Mesenchymal stem cell (in vitro differentiated cells and primary cell): ENCODE data around the gene CELF4.

Source experiments
- DNase-seq: peaks from one replicate; pipeline ENCODE4 v3.0.0-alpha.2; 2013
- H2AFZ ChIP-seq: one replicate; pipeline ENCODE4 v1.6.1; 2013; ENCODE audit warnings: low read depth, mild to moderate bottlenecking, control low read depth, inconsistent platforms, low read length, moderate library complexity
- H2AK5ac ChIP-seq: 2 replicates; pipeline ENCODE4 v1.6.1; 2013; ENCODE audit warnings: low read length, moderate library complexity, mild to moderate bottlenecking, inconsistent platforms; ENCODE audit not compliant: severe bottlenecking
- H2BK120ac ChIP-seq: one replicate; pipeline ENCODE4 v1.6.1; 2013; ENCODE audit warnings: low read depth, mild to moderate bottlenecking, inconsistent platforms, low read length, moderate library complexity
- H2BK12ac ChIP-seq, 2 experiments: one replicate each; pipeline ENCODE4 v1.6.1; 2013; ENCODE audit warnings: inconsistent platforms in 2 of 2, low read length in 2 of 2, mild to moderate bottlenecking in 2 of 2, moderate library complexity in 2 of 2, control low read depth in 1 of 2
- H2BK15ac ChIP-seq: one replicate; pipeline ENCODE4 v1.6.1; 2013; ENCODE audit warnings: mild to moderate bottlenecking, low read depth, inconsistent platforms; ENCODE audit not compliant: poor library complexity, severe bottlenecking
- H2BK5ac ChIP-seq: 2 replicates; pipeline ENCODE4 v1.6.1; 2013; ENCODE audit warnings: low read depth, mild to moderate bottlenecking, low read length, control low read depth, inconsistent platforms; ENCODE audit not compliant: poor library complexity, severe bottlenecking
- H3K14ac ChIP-seq, 2 experiments: one replicate each; pipeline ENCODE4 v1.6.1; 2013; ENCODE audit warnings: inconsistent platforms in 2 of 2, low read length in 2 of 2, control low read depth in 1 of 2, mild to moderate bottlenecking in 1 of 2, moderate library complexity in 1 of 2
- H3K18ac ChIP-seq, 2 experiments: one replicate each; pipeline ENCODE4 v1.6.1; 2013; ENCODE audit warnings: inconsistent platforms in 2 of 2, low read length in 2 of 2, control low read depth in 1 of 2, low read depth in 1 of 2, mild to moderate bottlenecking in 1 of 2
- H3K23ac ChIP-seq, 2 experiments: one replicate each; pipeline ENCODE4 v1.6.1; 2013; ENCODE audit warnings: inconsistent platforms in 2 of 2, low read length in 2 of 2, mild to moderate bottlenecking in 2 of 2, moderate library complexity in 2 of 2, control low read depth in 1 of 2
- H3K27ac ChIP-seq: 2 replicates; pipeline ENCODE4 v1.5.1; 2013; ENCODE audit warnings: mild to moderate bottlenecking, moderate library complexity, low read length, control low read depth, inconsistent platforms; ENCODE audit not compliant: poor library complexity, severe bottlenecking
- H3K27me3 ChIP-seq, 2 experiments: 2 replicates each; pipeline versions ENCODE4 v1.6.1 to v1.7.0; 2013; ENCODE audit warnings: low read length in 2 of 2, mild to moderate bottlenecking in 2 of 2, moderate library complexity in 2 of 2, control low read depth in 1 of 2, inconsistent platforms in 1 of 2; ENCODE audit not compliant: control insufficient read depth in 1 of 2, insufficient read depth in 1 of 2
- H3K36me3 ChIP-seq, 2 experiments: 2 replicates each; pipeline versions ENCODE4 v1.6.1 to v1.7.0; 2013; ENCODE audit warnings: low read length in 2 of 2, control low read depth in 1 of 2, inconsistent platforms in 1 of 2, low read depth in 1 of 2, mild to moderate bottlenecking in 1 of 2; ENCODE audit not compliant: insufficient read depth in 2 of 2, control insufficient read depth in 1 of 2
- H3K4ac ChIP-seq, 2 experiments: one replicate each; pipeline ENCODE4 v1.6.1; 2013; ENCODE audit warnings: inconsistent platforms in 2 of 2, low read length in 2 of 2, mild to moderate bottlenecking in 2 of 2, moderate library complexity in 2 of 2, control low read depth in 1 of 2, low read depth in 1 of 2
- H3K4me1 ChIP-seq: 2 replicates; pipeline ENCODE4 v1.6.1; 2013; ENCODE audit warnings: low read depth, low read length, control low read depth; ENCODE audit not compliant: control insufficient read depth, insufficient read depth
- H3K4me2 ChIP-seq: 2 replicates; pipeline ENCODE4 v1.6.1; 2013; ENCODE audit warnings: low read length, mild to moderate bottlenecking, inconsistent platforms; ENCODE audit not compliant: poor library complexity, severe bottlenecking
- H3K4me3 ChIP-seq, 2 experiments: 2 replicates each; pipeline versions ENCODE4 v1.5.1 to v1.7.0; 2013; ENCODE audit warnings: low read length in 2 of 2, mild to moderate bottlenecking in 2 of 2, control low read depth in 1 of 2, low read depth in 1 of 2; ENCODE audit not compliant: insufficient read depth in 1 of 2
- H3K79me1 ChIP-seq: replicated peaks from 2 replicates; pipeline ENCODE4 v1.6.1; 2013; ENCODE audit warnings: mild to moderate bottlenecking, control low read depth, low read length, inconsistent platforms; ENCODE audit not compliant: poor library complexity, severe bottlenecking
- H3K9ac ChIP-seq: 2 replicates; pipeline ENCODE4 v1.7.0; 2013; ENCODE audit warnings: mild to moderate bottlenecking, low read length, moderate library complexity
- H3K9me3 ChIP-seq: 2 replicates; pipeline ENCODE4 v1.7.0; 2013; ENCODE audit warnings: mild to moderate bottlenecking, low read length; ENCODE audit not compliant: control insufficient read depth
- H4K8ac ChIP-seq: one replicate; pipeline ENCODE4 v1.6.1; 2013; ENCODE audit warnings: inconsistent platforms, mild to moderate bottlenecking, low read length, moderate library complexity
- H4K91ac ChIP-seq: one replicate; pipeline ENCODE4 v1.6.1; 2013; ENCODE audit warnings: mild to moderate bottlenecking, low read length, inconsistent platforms
- WGBS: methylation state at CpG from one replicate; pipeline ENCODE4 v1.1.7; 2013; ENCODE audit warnings: mixed read lengths; 5-methylcytosine and 5-hydroxymethylcytosine counted together

Gene CELF4

GRCh38 chr18:37540424-37541138 lies 25.0 kb downstream of the CELF4 start:
- Histone ChIP-seq H3K4me2 (no peak overlapping the region), H3K4me3 (no peak overlapping the region), H2AFZ (no peak overlapping the region), H3K9ac (no peak overlapping the region), H3K18ac (no peak overlapping the region), H3K4ac (no peak overlapping the region), H2BK120ac (no peak overlapping the region), H3K14ac (no peak overlapping the region), H3K9me3 (no peaks in the 10 kb centered on the region), H2BK15ac (no peak overlapping the region), H3K79me1 (no peaks in the 10 kb centered on the region), H3K4me1 (no peaks in the 10 kb centered on the region), H2BK5ac (no peak overlapping the region), H2AK5ac (no peak overlapping the region), H3K27me3 (peaks cover 54 to 85% of the 10 kb centered on the region in 2 experiments), H4K91ac (no peak overlapping the region), H4K8ac (no peak overlapping the region), H3K36me3 (no peaks in the 10 kb centered on the region), H3K23ac (no peak overlapping the region), H2BK12ac (no peak overlapping the region), H3K27ac (no peak overlapping the region)
- WGBS, result 41% methylated on average over 9 of the region's 9 CpGs
- no peak for DNase-seq

- 87% methylated on average over 4 of the region's 4 CpGs for WGBS
- no peak overlapping the region for H3K9ac ChIP-seq
- no peak for DNase-seq
Observed at GRCh38 chr18:37539236-37539635, 26.4 kb downstream of the CELF4 start.

GRCh38 chr18:37538526-37539205 lies 26.9 kb downstream of the CELF4 start:
- no peaks in the 10 kb centered on the region for H3K4me1 ChIP-seq
- H3K18ac ChIP-seq, result no peak overlapping the region
- peaks cover 60 to 86% of the 10 kb centered on the region in 2 experiments for H3K27me3 ChIP-seq
- no peak overlapping the region for H3K4me2 ChIP-seq
- no peaks in the 10 kb centered on the region for H3K9me3 ChIP-seq
- H3K27ac ChIP-seq, result no peak overlapping the region
- no peak overlapping the region for H3K4ac ChIP-seq
- no peak overlapping the region for H2AFZ ChIP-seq
- H4K8ac ChIP-seq, result no peak overlapping the region
- H3K79me1 ChIP-seq, result no peaks in the 10 kb centered on the region
- H3K23ac ChIP-seq, result no peak overlapping the region
- no peak overlapping the region for H3K9ac ChIP-seq
- 20% methylated on average over 17 of the region's 17 CpGs for WGBS
- no peak overlapping the region for H2BK120ac ChIP-seq
- DNase-seq, result peak; percentile 1
- no peak overlapping the region for H3K14ac ChIP-seq
- H2BK15ac ChIP-seq, result no peak overlapping the region
- H2BK5ac ChIP-seq, result no peak overlapping the region
- no peak overlapping the region for H3K4me3 ChIP-seq
- no peak overlapping the region for H2AK5ac ChIP-seq
- H4K91ac ChIP-seq, result no peak overlapping the region
- no peak overlapping the region for H2BK12ac ChIP-seq
- H3K36me3 ChIP-seq, result no peaks in the 10 kb centered on the region

More at GRCh38 chr18:37539236-37539635, 26.4 kb downstream of the CELF4 start:
- Histone ChIP-seq H4K91ac (peak overlapping the region; percentile 34), H3K79me1 (no peaks in the 10 kb centered on the region), H2BK120ac (no peak overlapping the region), H4K8ac (no peak overlapping the region), H3K27ac (no peak overlapping the region), H3K23ac (no peak overlapping the region), H3K4me2 (no peak overlapping the region), H2BK5ac (no peak overlapping the region), H3K4me3 (no peak overlapping the region), H2BK15ac (no peak overlapping the region), H2AK5ac (no peak overlapping the region), H3K36me3 (no peaks in the 10 kb centered on the region), H3K18ac (no peak overlapping the region), H2AFZ (no peak overlapping the region), H3K9me3 (no peaks in the 10 kb centered on the region), H3K4me1 (no peaks in the 10 kb centered on the region), H3K4ac (no peak overlapping the region), H3K27me3 (peaks cover 54 to 86% of the 10 kb centered on the region in 2 experiments), H2BK12ac (no peak overlapping the region), H3K14ac (no peak overlapping the region)

- H2BK5ac ChIP-seq, result no peak overlapping the region
- peak; percentile 56 for DNase-seq
- H3K4ac ChIP-seq, result no peak overlapping the region
- no peak overlapping the region for H3K27ac ChIP-seq
- no peaks in the 10 kb centered on the region for H3K36me3 ChIP-seq
- H3K4me1 ChIP-seq, result no peaks in the 10 kb centered on the region
- H2BK120ac ChIP-seq, result no peak overlapping the region
- no peak overlapping the region for H3K4me3 ChIP-seq
- no peak overlapping the region for H2AK5ac ChIP-seq
- no peak overlapping the region for H4K8ac ChIP-seq
- H3K27me3 ChIP-seq, result peaks cover 63 to 83% of the 10 kb centered on the region in 2 experiments
- H3K9me3 ChIP-seq, result no peaks in the 10 kb centered on the region
- H2BK12ac ChIP-seq, result no peak overlapping the region
- no peak overlapping the region for H4K91ac ChIP-seq
- 15% methylated on average over 23 of the region's 23 CpGs for WGBS
- no peak overlapping the region for H3K4me2 ChIP-seq
- no peak overlapping the region for H3K18ac ChIP-seq
- H2AFZ ChIP-seq, result no peak overlapping the region
- H3K79me1 ChIP-seq, result no peaks in the 10 kb centered on the region
- H3K23ac ChIP-seq, result no peak overlapping the region
- H3K9ac ChIP-seq, result no peak overlapping the region
- H3K14ac ChIP-seq, result no peak overlapping the region
- H2BK15ac ChIP-seq, result peak overlapping the region; percentile 37
Observed at GRCh38 chr18:37537868-37538525, 27.6 kb downstream of the CELF4 start.
